Activated naive CD4-positive, alpha-beta T cell (primary cell): ENCODE results near the gene GAB2.

Source experiments
- DNase-seq, 4 experiments: peaks; one replicate each; lab custom pipeline; 2025; lab: John Stamatoyannopoulos, UW

Gene GAB2

GRCh38 chr11:78344094-78344493, 73.5 kb downstream of the GAB2 start:
- no peak for DNase-seq

DNA sequence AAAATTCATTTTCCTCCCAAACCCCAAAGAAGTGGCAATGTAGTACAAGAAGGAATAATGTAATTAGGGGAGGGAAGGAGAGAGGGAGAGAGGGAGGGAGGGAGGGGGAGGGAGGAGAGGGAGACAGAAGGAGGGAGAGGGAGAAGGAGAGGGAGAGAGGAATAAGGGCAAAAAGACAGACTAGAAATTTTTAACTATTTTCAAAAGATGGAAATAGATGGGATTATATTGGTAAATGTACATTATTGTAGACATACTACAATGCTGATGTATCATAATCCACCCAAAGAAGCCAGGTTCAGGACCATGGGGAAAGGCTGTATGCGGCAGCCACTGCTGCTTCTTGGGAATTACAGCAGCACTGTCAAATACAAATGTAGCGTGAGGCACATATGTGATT, 74.3 kb downstream of the GAB2 start:
- no peak for DNase-seq

- no peak for DNase-seq
Measured at GRCh38 chr11:78341841-78342240, 75.8 kb downstream of the GAB2 start.

DNA sequence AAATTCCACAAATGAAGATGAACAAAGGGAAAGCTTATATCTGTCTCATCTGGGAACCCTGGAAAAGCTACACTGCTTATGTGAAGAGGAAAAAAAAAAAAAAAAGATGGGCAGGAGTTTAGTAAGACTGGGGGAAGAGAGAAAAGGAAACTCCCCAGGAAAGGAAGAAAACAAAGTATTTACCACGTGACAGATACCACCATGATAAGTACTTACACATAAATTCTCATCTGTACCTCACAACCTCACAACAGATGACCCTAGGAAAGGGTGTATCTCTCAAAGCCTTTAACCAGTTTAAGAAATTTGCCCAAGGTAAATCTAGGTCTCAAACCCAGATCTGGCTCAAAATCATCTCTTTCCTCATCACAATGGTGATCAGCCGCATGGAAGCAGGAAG, 77.1 kb downstream of the GAB2 start:
- DNase-seq = no peak

DNA sequence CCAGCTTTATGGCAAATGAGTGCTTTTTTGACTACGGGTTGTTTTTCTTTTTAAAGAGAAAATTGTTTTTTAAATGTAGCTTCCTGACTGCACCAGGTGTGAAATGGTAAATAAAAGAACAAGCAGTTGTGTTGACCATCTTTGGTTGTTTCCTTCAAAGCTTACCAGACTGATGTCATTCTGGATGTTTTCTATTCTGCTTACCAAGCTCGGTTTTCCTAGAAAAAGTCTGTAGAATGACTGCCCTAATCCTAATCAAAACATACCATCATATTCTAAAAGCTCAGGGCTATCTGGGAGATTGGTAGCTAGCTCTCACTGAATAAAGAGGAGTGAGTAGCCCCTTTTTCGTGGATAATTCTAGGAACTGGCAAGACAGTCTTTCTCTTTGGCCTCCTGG, 77.7 kb downstream of the GAB2 start:
- DNase-seq = no peak

DNA sequence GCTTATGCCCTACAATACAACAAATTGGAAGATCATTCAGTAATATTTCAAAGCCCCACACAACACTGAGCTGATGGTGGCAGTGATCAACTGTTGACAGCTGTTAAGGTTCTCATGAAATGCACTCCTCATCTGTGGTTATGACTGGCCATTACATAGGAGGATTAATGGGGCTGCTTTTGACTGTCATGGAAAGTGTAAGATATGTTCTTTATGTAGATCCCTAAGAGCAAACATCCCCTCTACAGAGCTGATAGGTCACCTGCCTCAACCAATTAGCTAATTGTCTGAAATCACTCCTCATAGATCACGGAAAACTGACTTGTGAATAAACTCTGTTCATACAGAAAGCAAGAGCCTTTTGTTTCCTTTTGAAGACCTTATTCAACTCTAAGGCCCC, 78.1 kb downstream of the GAB2 start:
- DNase-seq = no peak

DNA sequence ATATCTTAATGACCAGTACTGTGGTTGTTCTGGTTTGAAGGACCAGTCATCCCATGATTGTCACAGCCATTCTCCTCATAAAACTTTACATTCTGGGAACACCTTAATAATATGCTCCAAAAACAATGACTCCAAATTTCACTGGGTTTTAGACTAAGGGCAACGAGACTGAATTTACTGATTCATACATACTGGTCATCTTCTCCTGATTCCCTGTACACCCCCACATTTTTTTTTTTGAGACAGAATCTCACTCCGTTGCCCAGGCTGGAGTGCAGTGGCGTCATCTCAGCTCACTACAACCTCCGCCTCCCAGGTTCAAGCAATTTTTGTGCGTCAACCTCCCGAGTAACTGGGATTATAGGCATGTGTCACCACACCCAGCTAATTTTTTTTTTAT, 78.9 kb downstream of the GAB2 start:
- no peak for DNase-seq

GRCh38 chr11:78338138-78338537, 79.5 kb downstream of the GAB2 start:
- no peak for DNase-seq

DNA sequence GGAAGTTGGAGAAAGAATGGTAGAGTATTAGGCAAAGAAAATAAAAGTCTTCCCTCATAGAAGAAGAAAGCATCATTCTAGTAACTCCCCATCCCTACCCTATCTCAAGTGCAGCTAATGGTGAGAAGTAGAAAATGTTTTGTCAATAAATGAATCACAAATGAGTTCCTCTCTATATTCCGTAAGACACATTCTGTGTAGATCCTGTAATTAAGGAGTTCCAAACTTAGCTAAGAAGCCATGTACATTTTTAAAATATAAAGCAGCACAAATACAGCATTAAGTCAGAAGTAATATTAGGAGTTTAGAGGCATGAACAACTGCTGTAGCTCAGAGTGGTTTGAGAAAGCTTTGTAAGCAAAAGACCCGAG, 80.1 kb downstream of the GAB2 start:
- no peak for DNase-seq

- no peak for DNase-seq
Measured at GRCh38 chr11:78336877-78337553, 80.6 kb downstream of the GAB2 start.

DNA sequence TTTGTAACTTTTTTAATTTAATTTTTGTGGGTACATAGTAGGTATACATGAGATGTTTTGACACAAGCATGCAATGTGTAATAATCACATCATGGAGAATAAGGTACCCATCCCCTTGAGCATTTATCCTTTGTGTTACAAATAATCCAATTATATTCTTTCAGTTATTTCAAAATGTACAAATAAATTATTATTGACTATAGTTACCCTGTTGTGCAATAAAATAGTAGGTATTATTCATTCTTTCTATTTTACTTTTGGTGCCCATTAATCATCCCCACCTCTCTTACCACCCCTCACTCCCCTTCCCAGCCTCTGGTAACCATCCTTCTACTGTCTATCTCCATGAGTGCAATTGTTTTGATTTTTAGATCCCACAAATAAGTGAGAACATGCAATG, 83.5 kb downstream of the GAB2 start:
- no peak for DNase-seq

GRCh38 chr11:78332872-78333271, 84.7 kb downstream of the GAB2 start:
- DNase-seq = no peak

- no peak for DNase-seq
Measured at GRCh38 chr11:78332174-78332866, 85.3 kb downstream of the GAB2 start.

- no peak for DNase-seq
Measured at GRCh38 chr11:78331711-78332110, 85.9 kb downstream of the GAB2 start.

DNA sequence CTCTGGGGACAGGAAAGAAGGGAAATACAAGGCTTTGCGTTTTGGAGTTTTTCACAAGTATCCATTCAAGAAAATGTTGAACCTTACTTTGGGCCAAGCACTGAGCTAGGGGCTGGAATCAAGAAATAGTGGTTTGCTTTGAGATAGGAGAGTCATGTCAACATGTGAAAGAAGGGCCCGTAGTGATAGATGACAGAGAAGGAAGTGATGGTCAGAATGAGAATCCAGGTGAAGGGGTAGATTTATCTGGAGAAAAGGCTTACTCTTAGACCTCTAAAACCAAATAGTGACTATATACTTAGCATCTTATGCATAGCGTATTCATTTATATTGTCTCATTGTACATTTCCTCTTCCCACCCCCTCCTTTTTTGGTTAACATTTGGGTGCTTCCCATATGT, 87.3 kb downstream of the GAB2 start:
- no peak for DNase-seq

GRCh38 chr11:78327945-78328344, 89.7 kb downstream of the GAB2 start:
- DNase-seq = no peak

DNA sequence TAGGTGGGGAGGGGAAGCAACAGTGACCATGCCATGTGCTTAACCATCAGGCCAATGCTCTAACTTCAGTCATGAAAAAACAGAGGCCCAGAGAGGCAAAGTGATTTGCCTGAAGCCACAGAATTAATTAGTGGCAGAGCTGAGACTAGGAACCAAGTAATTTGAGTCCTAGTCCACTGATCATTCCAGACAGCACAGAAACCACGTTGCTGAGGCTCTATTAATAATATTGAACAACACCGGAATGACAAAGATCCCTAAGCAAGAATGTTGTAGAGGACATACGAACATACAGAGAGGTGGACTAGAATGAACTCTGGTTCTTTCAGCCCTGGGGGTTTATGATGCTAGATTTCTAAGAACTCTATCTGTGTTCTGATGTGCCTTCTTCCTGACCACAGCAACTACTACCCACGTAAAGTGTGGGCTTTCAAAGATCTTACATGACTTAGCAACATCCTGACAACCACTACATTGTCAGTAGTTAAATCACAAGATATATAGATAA, 92.3 kb downstream of the GAB2 start:
- DNase-seq = no peak

DNA sequence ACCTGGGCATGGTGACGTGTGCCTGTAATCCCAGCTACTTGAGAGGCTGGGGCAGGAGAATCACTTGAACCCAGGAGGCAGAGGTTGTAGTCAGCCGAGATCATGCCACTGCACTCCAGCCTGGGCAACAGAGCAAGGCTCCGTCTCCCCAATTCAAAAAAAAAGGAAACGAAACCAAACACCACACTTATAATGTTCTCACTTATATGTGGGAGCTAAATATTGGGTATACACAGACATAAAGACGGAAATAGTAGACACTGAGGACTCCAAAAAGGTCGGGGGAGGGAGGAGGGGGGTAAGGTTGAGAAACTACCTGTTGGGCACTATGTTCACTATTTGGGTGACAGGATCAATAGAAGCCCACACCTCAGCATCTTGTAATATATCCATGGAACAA, 94.3 kb downstream of the GAB2 start:
- no peak for DNase-seq

- no peak for DNase-seq
Measured at GRCh38 chr11:78319453-78319955, 98.1 kb downstream of the GAB2 start.

DNA sequence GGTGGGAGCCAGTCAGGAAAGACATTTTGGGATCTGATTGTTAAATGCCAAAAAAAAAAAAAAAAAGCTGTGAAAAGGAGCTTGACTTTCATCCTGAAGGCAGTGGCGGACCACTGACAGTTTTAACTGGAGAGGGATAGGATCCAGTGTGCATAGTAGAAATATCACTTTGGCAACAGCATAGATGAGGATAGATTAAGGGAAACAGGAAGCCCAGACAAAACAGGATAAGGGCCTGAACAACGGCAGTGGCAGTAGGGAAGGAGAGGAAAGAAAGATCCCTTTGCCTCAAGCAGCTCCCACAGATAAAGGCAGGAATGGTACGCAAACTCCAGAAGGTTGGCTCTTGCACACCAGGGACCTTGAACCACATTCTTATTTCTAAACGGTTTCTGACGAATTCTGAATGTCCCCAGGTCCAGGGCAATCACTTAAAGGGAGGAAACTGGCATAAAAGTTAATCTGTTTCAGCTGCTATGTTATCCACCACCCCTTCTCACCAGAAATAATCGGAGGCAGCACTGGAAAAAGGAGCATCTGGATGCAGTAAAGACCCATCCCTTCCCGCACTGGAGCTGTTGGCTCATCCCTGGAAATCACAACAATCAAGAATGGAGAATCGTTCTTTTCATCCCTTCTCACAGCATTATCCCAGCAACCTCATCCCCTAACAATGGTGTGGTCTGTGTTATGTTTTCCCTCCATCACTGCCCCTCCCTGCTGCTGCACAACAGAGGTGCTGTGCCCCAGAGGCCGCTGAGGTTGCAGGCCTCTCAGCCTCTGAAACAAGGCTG, 99.1 kb downstream of the GAB2 start:
- DNase-seq = no peak

DNA sequence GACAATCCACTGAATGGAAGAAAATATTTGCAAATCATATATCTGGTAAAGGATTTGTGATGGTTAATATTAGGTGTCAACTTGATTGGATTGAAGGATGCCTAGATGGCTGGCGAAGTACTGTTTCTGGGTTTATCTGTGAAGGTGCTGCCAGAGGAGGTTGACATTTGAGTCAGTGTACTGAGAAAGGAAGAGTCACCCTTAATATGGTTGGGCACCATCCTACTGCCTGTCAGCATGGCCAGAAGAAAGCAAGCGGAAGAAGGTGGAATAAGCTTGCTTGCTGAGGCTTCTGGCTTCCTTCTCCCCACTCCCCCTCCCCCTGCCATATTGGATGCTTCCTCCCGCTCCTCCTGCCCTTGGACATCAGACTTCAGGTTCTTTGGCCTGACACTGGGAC, 101.9 kb downstream of the GAB2 start:
- no peak for DNase-seq

GRCh38 chr11:78314762-78315161, 102.9 kb downstream of the GAB2 start:
- DNase-seq = no peak

DNA sequence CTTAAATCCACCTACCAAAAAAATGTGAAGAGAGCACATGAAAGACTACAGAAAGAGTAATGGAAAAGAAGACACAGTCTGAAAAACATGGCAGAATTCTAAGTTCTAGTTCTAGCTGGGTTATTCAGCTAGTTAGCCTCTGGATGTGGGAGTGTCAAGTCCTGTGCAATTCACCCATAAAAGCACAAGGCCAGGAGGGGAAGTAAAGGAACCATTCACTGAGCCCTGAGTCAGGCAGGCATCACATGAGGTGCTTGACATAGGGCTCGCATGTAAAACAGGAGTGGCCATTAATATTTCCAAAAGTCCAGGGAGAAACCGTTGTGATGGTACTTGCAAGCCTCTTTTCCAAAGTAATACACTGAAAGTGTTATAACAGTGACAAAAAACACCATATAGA, 103.7 kb downstream of the GAB2 start:
- no peak for DNase-seq
